IMR-90 (cell line): ENCODE measurements around the gene KCNH2. TPM values are rescaled to one million over a fixed set of nuclear protein-coding genes. Genes with fewer than 3 reads are reported as not detected.

Experiments used
- ATAC-seq: fragments of 200-7000 bp; cut with Tn5 transposase; 2 replicates; pipeline ENCODE4 v1.9.1; 2020; ENCODE audit warnings: low read depth, mild to moderate bottlenecking, moderate library complexity
- BruUV-seq: library from RNA; stranded (reverse); fragments of 400-500 nt; replicated peaks from 2 replicates; lab custom pipeline; 2021; lab: Mats Ljungman, UMichigan
- CTCF ChIA-PET: fragments of 300-600 bp; formaldehyde crosslinking; extraction: SDS; loops from one replicate; lab custom pipeline; 2021; ENCODE audit warnings: antibody characterized with exemption; lab: Yijun Ruan, JAX
- POLR2A ChIA-PET: fragments of 300-600 bp; sonication (Branson Sonifier 250); formaldehyde crosslinking; loops from one replicate; lab custom pipeline; 2022; ENCODE audit warnings: antibody characterized with exemption; ENCODE audit not compliant: unreplicated experiment; lab: Charles Lee
- DNase-seq: peaks from one replicate; pipeline ENCODE4 v3.0.0; 2013
- H2AFZ ChIP-seq: replicated peaks from 2 replicates; pipeline ENCODE3; 2013; ENCODE audit warnings: low read length, mild to moderate bottlenecking; ENCODE audit not compliant: poor library complexity
- H2AK5ac ChIP-seq: 2 replicates; pipeline ENCODE4 v1.6.1; 2013; ENCODE audit warnings: low read depth, low read length, inconsistent platforms
- H2AK9ac ChIP-seq: replicated peaks from 2 replicates; pipeline ENCODE3; 2013; ENCODE audit warnings: mild to moderate bottlenecking, low read depth, low read length, moderate library complexity; ENCODE audit not compliant: poor library complexity
- H2BK120ac ChIP-seq: 2 replicates; pipeline ENCODE4 v1.6.1; 2013; ENCODE audit warnings: low read depth, low read length, inconsistent platforms
- H2BK15ac ChIP-seq: 3 replicates; pipeline ENCODE4 v1.6.1; 2013; ENCODE audit warnings: low read depth, low read length, inconsistent platforms
- H2BK20ac ChIP-seq: 2 replicates; pipeline ENCODE4 v1.6.1; 2013; ENCODE audit warnings: low read depth, mild to moderate bottlenecking, inconsistent platforms, low read length, moderate library complexity
- H2BK5ac ChIP-seq: 2 replicates; pipeline ENCODE4 v1.6.1; 2013; ENCODE audit warnings: mild to moderate bottlenecking, low read depth, low read length, inconsistent platforms; ENCODE audit not compliant: poor library complexity, severe bottlenecking
- H3K14ac ChIP-seq: replicated peaks from 2 replicates; pipeline ENCODE4 v1.6.1; 2013; ENCODE audit warnings: low read depth, low read length, inconsistent platforms
- H3K18ac ChIP-seq: 2 replicates; pipeline ENCODE4 v1.6.1; 2013; ENCODE audit warnings: low read depth, low read length, control low read depth
- H3K23ac ChIP-seq: 2 replicates; pipeline ENCODE4 v1.6.1; 2013; ENCODE audit warnings: low read depth, low read length, inconsistent platforms
- H3K27ac ChIP-seq: 2 replicates; pipeline ENCODE4 v1.5.1; 2013; ENCODE audit warnings: mild to moderate bottlenecking, control low read depth, low read length; ENCODE audit not compliant: insufficient read depth
- H3K27me3 ChIP-seq: 2 replicates; pipeline ENCODE4 v1.6.1; 2013; ENCODE audit warnings: low read length; ENCODE audit not compliant: control insufficient read depth, insufficient read depth
- H3K36me3 ChIP-seq: 2 replicates; pipeline ENCODE4 v1.6.1; 2013; ENCODE audit warnings: low read length, mixed read lengths; ENCODE audit not compliant: control insufficient read depth, insufficient read depth
- H3K4ac ChIP-seq: 2 replicates; pipeline ENCODE4 v1.6.1; 2013; ENCODE audit warnings: low read depth, low read length, inconsistent platforms
- H3K4me1 ChIP-seq: 2 replicates; pipeline ENCODE4 v1.6.1; 2013; ENCODE audit warnings: low read length, mixed read lengths; ENCODE audit not compliant: control insufficient read depth, insufficient read depth
- H3K4me2 ChIP-seq: 2 replicates; pipeline ENCODE4 v1.6.1; 2013; ENCODE audit warnings: low read depth, mild to moderate bottlenecking, control low read depth, low read length, moderate library complexity
- H3K4me3 ChIP-seq: 2 replicates; pipeline ENCODE4 v1.5.1; 2013; ENCODE audit warnings: low read depth, mild to moderate bottlenecking, control low read depth, low read length, moderate library complexity; ENCODE audit not compliant: insufficient read depth
- H3K56ac ChIP-seq: 2 replicates; pipeline ENCODE4 v1.6.1; 2013; ENCODE audit warnings: low read length, inconsistent platforms; ENCODE audit not compliant: insufficient read depth; ENCODE audit errors: extremely low read depth
- H3K79me1 ChIP-seq, 2 experiments: 2 replicates each; pipeline ENCODE4 v1.6.1; 2013; ENCODE audit warnings: low read length in 2 of 2, inconsistent platforms in 1 of 2, low read depth in 1 of 2
- H3K9ac ChIP-seq: 2 replicates; pipeline ENCODE4 v1.6.1; 2013; ENCODE audit warnings: low read depth, low read length, control low read depth
- H3K9me1 ChIP-seq: 2 replicates; pipeline ENCODE4 v1.6.1; 2013; ENCODE audit warnings: low read length, inconsistent platforms; ENCODE audit not compliant: insufficient read depth
- H3K9me3 ChIP-seq: 2 replicates; pipeline ENCODE4 v1.6.1; 2013; ENCODE audit warnings: low read length; ENCODE audit not compliant: control insufficient read depth, insufficient read depth
- H4K20me1 ChIP-seq: 2 replicates; pipeline ENCODE4 v1.6.1; 2013; ENCODE audit warnings: low read length, inconsistent platforms; ENCODE audit not compliant: insufficient read depth
- H4K5ac ChIP-seq: 2 replicates; pipeline ENCODE4 v1.6.1; 2013; ENCODE audit warnings: mild to moderate bottlenecking, low read depth, low read length, control low read depth
- H4K8ac ChIP-seq, 2 experiments: 2 replicates each; pipeline ENCODE4 v1.6.1; 2013; ENCODE audit warnings: low read depth in 2 of 2, low read length in 2 of 2, control low read depth in 1 of 2, inconsistent platforms in 1 of 2
- H4K91ac ChIP-seq: 2 replicates; pipeline ENCODE4 v1.6.1; 2013; ENCODE audit warnings: low read depth, low read length, inconsistent platforms; ENCODE audit not compliant: insufficient read depth
- CEBPB ChIP-seq: IDR thresholded peaks from 2 replicates; pipeline ENCODE4 v1.6.1; 2012; ENCODE audit warnings: low read depth, low read length, improper control_type of control experiment
- NFE2L2 ChIP-seq: fragments of 150-350 bp; IDR thresholded peaks from 2 replicates; pipeline ENCODE4 v1.6.1; 2016; ENCODE audit warnings: low read depth, mild to moderate bottlenecking, low read length
- POLR2A ChIP-seq: IDR thresholded peaks from 2 replicates; pipeline ENCODE4 v1.6.1; 2012; ENCODE audit warnings: mild to moderate bottlenecking, low read depth, low read length
- RAD21 ChIP-seq: IDR thresholded peaks from 2 replicates; pipeline ENCODE4 v1.6.1; 2012; ENCODE audit warnings: low read length, improper control_type of control experiment
- RFX5 ChIP-seq: IDR thresholded peaks from 2 replicates; pipeline ENCODE4 v1.8.0; 2012; ENCODE audit warnings: low read depth, mild to moderate bottlenecking, low read length, moderate library complexity
- WGBS, 2 experiments: methylation state at CpG; one replicate each; pipeline versions ENCODE4 v1.1.5 to v1.1.7; 2013; ENCODE audit warnings: missing lambda C conversion rate in 2 of 2; ENCODE audit not compliant: insufficient read length in 1 of 2; ENCODE audit errors: extremely low coverage in 2 of 2; 5-methylcytosine and 5-hydroxymethylcytosine counted together
- dilution Hi-C: fragments of 300-500 bp; cut with HindIII; formaldehyde crosslinking; loops from one replicate; pipeline ENCODE4 v1.14.3; 2018; ENCODE audit warnings: low sequenced_read_pairs; ENCODE audit not compliant: unreplicated experiment
- in situ Hi-C: fragments of 300-500 bp; cut with MboI; formaldehyde crosslinking; loops from 3 replicates; pipeline ENCODE4 v1.14.3; 2019; ENCODE audit warnings: low sequenced_read_pairs, inconsistent platforms, mixed read lengths
- intact Hi-C: fragments of 100-400 bp; cut with micrococcal nuclease; formaldehyde crosslinking; loops from 2 replicates; pipeline ENCODE4 v1.10.0; 2022
- polyA plus RNA-seq, 3 experiments: library from polyadenylated mRNA; depleted of rRNA; stranded (reverse); fragments of >200 nt; gene quantifications; 2 replicates each; pipeline ENCODE4 v1.2.3, GENCODE V29; 2012; ENCODE audit warnings: low replicate concordance in 1 of 3
- total RNA-seq: library from RNA; depleted of rRNA; stranded (reverse); fragments of >200 nt; gene quantifications from 2 replicates; pipeline ENCODE4 v1.2.3, GENCODE V29; 2012
- TF ChIP-seq, protein P1 (sequence below): fragments of 150-350 bp; IDR thresholded peaks from 2 replicates; pipeline ENCODE4 v1.6.1; 2016; ENCODE audit warnings: low read depth, mild to moderate bottlenecking, low read length, moderate library complexity, borderline replicate concordance

KCNH2 gene
- total and polyA plus RNA-seq, 2 of the 4 experiments (the other 2 are of a cell fraction), result 0.90 to 2.1 TPM

DNA sequence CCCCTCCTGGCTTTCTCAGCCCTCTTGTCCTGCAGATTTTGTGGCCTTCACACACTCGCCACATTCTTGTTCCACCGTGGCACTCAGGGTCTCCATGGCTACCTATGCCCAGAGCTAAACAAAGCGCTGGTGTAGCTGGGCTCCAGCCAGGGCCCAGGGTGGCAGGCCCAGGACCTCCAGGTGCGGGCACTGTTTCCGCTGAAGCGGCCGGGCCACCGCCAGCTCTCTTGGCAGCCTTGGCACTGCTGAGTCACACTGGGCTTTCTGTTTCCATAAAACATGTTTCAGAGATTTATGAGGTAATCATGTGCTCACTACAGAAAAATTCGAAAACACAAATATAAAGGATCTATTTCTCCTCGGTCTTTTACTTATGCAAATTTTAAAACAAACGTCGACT lies 74.5 kb downstream of the KCNH2 start (continued):
- TF ChIP-seq, protein P1, sequence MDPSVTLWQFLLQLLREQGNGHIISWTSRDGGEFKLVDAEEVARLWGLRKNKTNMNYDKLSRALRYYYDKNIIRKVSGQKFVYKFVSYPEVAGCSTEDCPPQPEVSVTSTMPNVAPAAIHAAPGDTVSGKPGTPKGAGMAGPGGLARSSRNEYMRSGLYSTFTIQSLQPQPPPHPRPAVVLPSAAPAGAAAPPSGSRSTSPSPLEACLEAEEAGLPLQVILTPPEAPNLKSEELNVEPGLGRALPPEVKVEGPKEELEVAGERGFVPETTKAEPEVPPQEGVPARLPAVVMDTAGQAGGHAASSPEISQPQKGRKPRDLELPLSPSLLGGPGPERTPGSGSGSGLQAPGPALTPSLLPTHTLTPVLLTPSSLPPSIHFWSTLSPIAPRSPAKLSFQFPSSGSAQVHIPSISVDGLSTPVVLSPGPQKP, result no peak

- no peak for ATAC-seq
- Histone ChIP-seq H3K4ac (no peak overlapping the region), H4K5ac (no peak overlapping the region; the same call in 1 of the 2 replicates), H3K4me2 (no peak overlapping the region), H3K9ac (no peak overlapping the region), H3K4me3 (no peak overlapping the region), H2BK120ac (peak overlapping the region; percentile 19; the same call in 1 of the 2 replicates), H2BK20ac (no peak overlapping the region), H2BK5ac (no peak overlapping the region), H3K79me1 (no peaks in the 10 kb centered on the region), H3K4me1 (peaks cover 13% of the 10 kb centered on the region), H2BK15ac (no peak overlapping the region), H3K36me3 (no peaks in the 10 kb centered on the region), H3K14ac (no peak overlapping the region), H3K27me3 (peaks cover 8% of the 10 kb centered on the region; the same call in 1 of the 2 replicates), H4K20me1 (no peaks in the 10 kb centered on the region), H3K27ac (no peak overlapping the region), H3K56ac (no peak overlapping the region), H3K9me3 (no peaks in the 10 kb centered on the region), H3K23ac (no peak overlapping the region), H3K18ac (no peak overlapping the region; the same call in 1 of the 2 replicates), H4K8ac (no peak overlapping the region), H4K91ac (no peak overlapping the region), H3K9me1 (peaks cover 4% of the 10 kb centered on the region), H2AK9ac (no peak overlapping the region), H2AFZ (no peak overlapping the region), H2AK5ac (no peak overlapping the region; the same call in 1 of the 2 replicates)
- no peak for TF ChIP-seq RAD21
- TF ChIP-seq POLR2A, result no peak
- TF ChIP-seq CEBPB, result no peak
- TF ChIP-seq RFX5, result no peak
- no peak for TF ChIP-seq NFE2L2
- DNase-seq, result no peak
- CTCF ChIA-PET, result interaction anchor here (0.9 kb wide), 1 partner anchor 82 kb away, joined by 5 read pairs; no protein-coding TSS in a partner anchor
- in situ Hi-C loops, result loop anchor here (5.0 to 10.0 kb wide), 2 partner anchors 85 to 202 kb away; no protein-coding TSS in a partner anchor
- intact Hi-C loops, result loop anchor here (5.0 kb wide), 1 partner anchor 270 kb away; no protein-coding TSS in a partner anchor
- dilution Hi-C loops, result no loop called here
- no TSS peak for BruUV-seq
- 91% methylated on average over 10 of the region's 14 CpGs; no CpG with 5 or more reads in 1 of the 2 experiments for WGBS, 2 experiments
- POLR2A ChIA-PET, result no interaction called here
These were observed 75.8 kb downstream of the KCNH2 start for GRCh38 chr7:150902078-150903033.
